ENCODE measurements around the gene MYOZ1.
"Not testable (repeated sequence)": the region's sequence is repeated elsewhere in the genome, so short reads cannot be mapped to it uniquely, and the experiment has no call there.

The MYOZ1 gene

GRCh38 chr10:73628405-73628804, 12.9 kb downstream of the MYOZ1 start:
- H3K4me3 Mint-ChIP-seq: no peak overlapping the region
- H3K4me1 Mint-ChIP-seq: peaks cover 27% of the 10 kb centered on the region
- no peaks in the 10 kb centered on the region for H3K9me3 Mint-ChIP-seq
- H3K36me3 Mint-ChIP-seq: peaks cover 2% of the 10 kb centered on the region
- no peak overlapping the region for H3K27ac Mint-ChIP-seq
- no peaks in the 10 kb centered on the region for H3K27me3 Mint-ChIP-seq

DNA sequence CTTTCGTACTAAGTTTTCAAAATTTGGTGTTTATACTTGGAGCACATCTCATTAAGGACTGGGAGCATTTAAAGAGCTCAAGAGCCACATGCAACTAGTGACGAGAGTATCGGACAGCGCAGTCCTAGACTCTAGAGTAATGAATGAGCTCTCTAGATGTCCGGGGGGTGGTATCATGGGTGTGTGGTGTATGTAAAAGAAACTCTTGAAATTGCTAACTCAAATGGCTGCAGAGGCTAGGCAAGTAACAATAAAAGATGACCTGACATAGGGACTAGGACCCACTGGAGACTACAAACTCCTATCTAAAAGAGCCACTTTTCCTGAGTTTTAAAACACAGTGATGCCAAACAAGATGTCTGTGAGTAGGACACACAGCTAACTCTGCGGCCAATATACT, 14.0 kb downstream of the MYOZ1 start:
- H3K27ac Mint-ChIP-seq: peak overlapping the region; percentile 30
- no peaks in the 10 kb centered on the region for H3K27me3 Mint-ChIP-seq
- H3K36me3 Mint-ChIP-seq: peaks cover 2% of the 10 kb centered on the region
- H3K9me3 Mint-ChIP-seq: no peaks in the 10 kb centered on the region
- H3K4me3 Mint-ChIP-seq: peak overlapping the region; percentile 93
- H3K4me1 Mint-ChIP-seq: peaks cover 27% of the 10 kb centered on the region

GRCh38 chr10:73625884-73626752, 15.2 kb downstream of the MYOZ1 start:
- Mint-ChIP-seq H3K4me1 (peaks cover 27% of the 10 kb centered on the region), H3K9me3 (no peaks in the 10 kb centered on the region), H3K27ac (peak overlapping the region; percentile 99), H3K4me3 (peak overlapping the region; percentile 93), H3K36me3 (peaks cover 2% of the 10 kb centered on the region), H3K27me3 (no peaks in the 10 kb centered on the region)

DNA sequence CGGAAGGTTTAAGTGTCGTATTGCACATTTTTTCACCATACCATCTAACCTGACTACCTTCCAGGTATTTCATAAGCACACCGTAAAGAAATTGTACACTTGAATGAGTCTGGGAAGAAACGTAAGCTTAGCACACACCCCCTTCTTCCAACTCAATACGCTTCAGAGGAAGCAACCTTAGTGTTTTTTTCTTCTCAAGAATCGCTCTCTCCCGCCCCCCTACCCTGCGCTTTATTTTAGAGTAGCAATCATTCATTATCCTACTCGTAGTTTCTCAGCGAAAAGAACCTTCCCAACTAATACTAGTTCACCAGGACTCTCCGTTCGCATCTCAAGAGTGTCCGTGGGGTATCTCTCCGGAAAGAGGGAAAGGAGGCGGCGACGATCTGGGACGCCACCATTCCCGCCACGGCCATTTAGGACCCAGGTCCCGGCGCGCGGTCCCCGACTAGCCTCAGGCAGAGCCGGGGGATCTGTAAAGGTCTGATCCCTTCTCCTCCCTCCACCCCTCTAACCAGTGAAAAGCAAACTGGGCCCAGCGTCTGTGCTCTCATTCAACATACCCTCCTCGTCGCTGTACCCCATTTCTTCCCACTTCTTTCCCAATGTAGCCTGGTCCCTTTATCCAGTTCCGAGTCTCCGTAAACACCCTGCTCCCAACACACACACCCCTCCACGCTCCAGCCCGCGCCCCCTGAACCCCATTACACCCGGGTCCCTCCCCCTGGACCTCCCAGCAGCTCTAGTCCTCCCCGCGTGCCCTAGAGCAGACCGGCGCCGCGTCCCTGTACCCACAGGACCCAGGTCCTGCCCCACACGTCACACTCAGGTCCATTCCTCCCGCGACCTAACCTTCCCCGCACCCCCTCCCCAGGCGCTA, 16.0 kb downstream of the MYOZ1 start:
- Mint-ChIP-seq H3K4me3 (peak overlapping the region; percentile 93), H3K9me3 (no peaks in the 10 kb centered on the region), H3K36me3 (peaks cover 2% of the 10 kb centered on the region), H3K27me3 (no peaks in the 10 kb centered on the region), H3K4me1 (peaks cover 27% of the 10 kb centered on the region), H3K27ac (peak overlapping the region; percentile 53)

DNA sequence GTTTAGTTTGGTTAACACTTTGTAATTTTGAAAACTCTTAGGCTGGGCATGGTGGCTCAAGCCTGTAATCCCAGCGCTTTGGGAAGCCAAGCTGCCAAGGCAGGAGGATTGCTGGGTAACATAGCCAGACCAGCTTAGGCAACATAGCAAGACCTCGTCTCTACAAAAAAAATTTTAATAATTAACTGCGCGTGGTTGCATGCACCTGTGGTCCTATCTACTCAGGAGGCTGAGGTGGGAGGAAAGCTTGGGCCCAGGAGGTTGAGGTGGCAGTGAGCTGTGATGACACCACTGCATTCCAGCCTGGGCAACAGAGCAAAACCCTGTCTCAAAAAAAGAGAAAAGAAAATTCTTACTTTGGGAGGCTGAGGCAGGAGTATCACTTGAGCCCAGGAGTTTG, 18.2 kb downstream of the MYOZ1 start:
- no peak overlapping the region for H3K27ac Mint-ChIP-seq
- no peak overlapping the region for H3K4me3 Mint-ChIP-seq

GRCh38 chr10:73620974-73621373, 20.3 kb downstream of the MYOZ1 start:
- H3K36me3 Mint-ChIP-seq, H3K9me3 Mint-ChIP-seq, H3K4me3 Mint-ChIP-seq, H3K27ac Mint-ChIP-seq, H3K27me3 Mint-ChIP-seq: not testable (repeated sequence)
- H3K4me1 Mint-ChIP-seq: peaks cover 11% of the 10 kb centered on the region

More for the DNA sequence above, 18.2 kb downstream of the MYOZ1 start:
- H3K9me3 Mint-ChIP-seq: no peaks in the 10 kb centered on the region
- H3K27me3 Mint-ChIP-seq: no peaks in the 10 kb centered on the region
- peaks cover 27% of the 10 kb centered on the region for H3K4me1 Mint-ChIP-seq
- peaks cover 2% of the 10 kb centered on the region for H3K36me3 Mint-ChIP-seq

- not testable (repeated sequence) for H3K9me3 Mint-ChIP-seq, H3K4me3 Mint-ChIP-seq
Observed at GRCh38 chr10:73617143-73617542, 24.1 kb downstream of the MYOZ1 start.

DNA sequence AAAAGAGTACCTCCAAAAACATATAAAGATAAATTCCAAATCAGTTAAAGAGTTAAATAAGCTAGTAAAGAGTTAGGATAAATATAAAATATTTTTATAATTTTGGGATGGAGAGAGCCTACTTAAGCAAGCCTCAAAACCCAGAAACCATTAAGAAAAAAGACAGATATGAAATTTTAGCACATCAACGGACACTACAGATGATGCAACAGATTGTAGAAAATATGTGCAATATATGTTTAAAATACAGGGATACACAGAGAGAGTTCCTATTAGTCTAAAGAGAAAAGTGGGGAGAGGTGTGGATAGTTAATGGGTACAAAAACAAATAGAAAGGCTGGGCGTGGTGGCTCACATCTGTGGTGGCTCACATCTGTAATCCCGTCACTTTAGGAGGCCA, 26.6 kb downstream of the MYOZ1 start:
- H3K9me3 Mint-ChIP-seq: no peaks in the 10 kb centered on the region
- H3K27me3 Mint-ChIP-seq: no peaks in the 10 kb centered on the region
- H3K36me3 Mint-ChIP-seq: no peaks in the 10 kb centered on the region
- no peak overlapping the region for H3K4me3 Mint-ChIP-seq
- no peaks in the 10 kb centered on the region for H3K4me1 Mint-ChIP-seq
- no peak overlapping the region for H3K27ac Mint-ChIP-seq

More at GRCh38 chr10:73617143-73617542, 24.1 kb downstream of the MYOZ1 start:
- H3K27me3 Mint-ChIP-seq, H3K36me3 Mint-ChIP-seq, H3K4me1 Mint-ChIP-seq, H3K27ac Mint-ChIP-seq: not testable (repeated sequence)

DNA sequence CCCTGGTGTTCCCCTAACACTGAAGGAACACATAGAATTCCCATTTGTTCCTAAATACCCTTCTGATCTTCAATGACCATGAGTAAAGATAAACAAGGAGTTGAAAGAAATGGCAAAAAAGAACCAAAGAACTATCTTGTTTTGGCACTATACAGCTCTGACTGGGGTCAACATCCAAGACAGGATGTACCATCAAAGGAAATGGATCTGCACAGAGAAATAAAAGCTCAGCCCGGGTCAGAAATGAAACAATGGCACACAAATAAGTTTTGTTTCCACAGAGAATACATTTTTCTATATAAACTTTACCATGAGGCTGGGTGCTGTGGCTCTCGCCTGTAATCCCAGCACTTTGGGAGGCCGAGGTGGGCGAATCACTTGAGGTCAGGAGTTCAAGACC, 32.2 kb downstream of the MYOZ1 start:
- Mint-ChIP-seq H3K27me3 (no peaks in the 10 kb centered on the region), H3K4me3 (no peak overlapping the region), H3K27ac (no peak overlapping the region), H3K9me3 (no peaks in the 10 kb centered on the region), H3K36me3 (peaks cover 2% of the 10 kb centered on the region), H3K4me1 (no peaks in the 10 kb centered on the region)

- no peak overlapping the region for H3K4me3 Mint-ChIP-seq
- no peak overlapping the region for H3K27ac Mint-ChIP-seq
- no peaks in the 10 kb centered on the region for H3K9me3 Mint-ChIP-seq
Observed at GRCh38 chr10:73601486-73601921, 39.8 kb downstream of the MYOZ1 start.

GRCh38 chr10:73597346-73597745, 43.9 kb downstream of the MYOZ1 start:
- Mint-ChIP-seq H3K4me1 (peaks cover 6% of the 10 kb centered on the region), H3K27ac (no peak overlapping the region), H3K9me3 (no peaks in the 10 kb centered on the region), H3K4me3 (no peak overlapping the region), H3K36me3 (no peaks in the 10 kb centered on the region), H3K27me3 (no peaks in the 10 kb centered on the region)

More at GRCh38 chr10:73601486-73601921, 39.8 kb downstream of the MYOZ1 start:
- Mint-ChIP-seq H3K36me3 (peaks cover 2% of the 10 kb centered on the region), H3K4me1 (no peaks in the 10 kb centered on the region), H3K27me3 (no peaks in the 10 kb centered on the region)

DNA sequence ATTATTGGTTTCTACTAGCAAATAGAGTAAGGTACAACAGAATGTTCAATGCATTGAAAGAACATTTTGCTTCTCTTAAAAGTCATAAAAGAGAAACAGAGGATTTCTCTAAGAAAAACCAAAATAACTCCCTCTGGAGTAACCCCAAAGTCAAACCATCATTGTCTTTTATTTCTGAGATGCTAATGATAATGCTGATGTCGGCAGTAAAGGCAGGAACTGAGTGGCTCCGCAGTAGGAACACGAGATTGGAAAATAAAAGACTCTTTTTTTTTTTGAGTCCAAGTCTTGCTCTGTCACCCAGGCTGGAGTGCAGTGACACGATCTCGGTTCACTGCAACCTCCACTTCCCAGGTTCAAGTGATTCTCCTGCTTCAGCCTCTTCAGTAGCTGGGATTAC, 47.5 kb downstream of the MYOZ1 start:
- peaks cover 28% of the 10 kb centered on the region for H3K4me1 Mint-ChIP-seq
- H3K27me3 Mint-ChIP-seq: no peaks in the 10 kb centered on the region
- H3K27ac Mint-ChIP-seq: no peak overlapping the region
- no peaks in the 10 kb centered on the region for H3K9me3 Mint-ChIP-seq
- H3K4me3 Mint-ChIP-seq: no peak overlapping the region
- H3K36me3 Mint-ChIP-seq: no peaks in the 10 kb centered on the region

GRCh38 chr10:73593110-73593509, 48.2 kb downstream of the MYOZ1 start:
- Mint-ChIP-seq H3K27ac (no peak overlapping the region), H3K4me3 (no peak overlapping the region), H3K36me3 (no peaks in the 10 kb centered on the region), H3K9me3 (no peaks in the 10 kb centered on the region), H3K4me1 (peaks cover 28% of the 10 kb centered on the region), H3K27me3 (no peaks in the 10 kb centered on the region)

- no peaks in the 10 kb centered on the region for H3K9me3 Mint-ChIP-seq
- H3K27ac Mint-ChIP-seq: no peak overlapping the region
- no peak overlapping the region for H3K4me3 Mint-ChIP-seq
- peaks cover 28% of the 10 kb centered on the region for H3K4me1 Mint-ChIP-seq
- no peaks in the 10 kb centered on the region for H3K36me3 Mint-ChIP-seq
- no peaks in the 10 kb centered on the region for H3K27me3 Mint-ChIP-seq
Observed at GRCh38 chr10:73591935-73592699, 49.2 kb downstream of the MYOZ1 start.

Data from activated naive CD4-positive, alpha-beta T cell treated with anti-CD3 and anti-CD28 coated beads, Interleukin-2, amount 50 U/mL, for 24 hours (primary cell).